Measurements from ENCODE around the gene DGKI.

The DGKI gene

GRCh38 chr7:137682596-137682995, 164.2 kb downstream of the DGKI start:
- no peak for DNase-seq

DNA sequence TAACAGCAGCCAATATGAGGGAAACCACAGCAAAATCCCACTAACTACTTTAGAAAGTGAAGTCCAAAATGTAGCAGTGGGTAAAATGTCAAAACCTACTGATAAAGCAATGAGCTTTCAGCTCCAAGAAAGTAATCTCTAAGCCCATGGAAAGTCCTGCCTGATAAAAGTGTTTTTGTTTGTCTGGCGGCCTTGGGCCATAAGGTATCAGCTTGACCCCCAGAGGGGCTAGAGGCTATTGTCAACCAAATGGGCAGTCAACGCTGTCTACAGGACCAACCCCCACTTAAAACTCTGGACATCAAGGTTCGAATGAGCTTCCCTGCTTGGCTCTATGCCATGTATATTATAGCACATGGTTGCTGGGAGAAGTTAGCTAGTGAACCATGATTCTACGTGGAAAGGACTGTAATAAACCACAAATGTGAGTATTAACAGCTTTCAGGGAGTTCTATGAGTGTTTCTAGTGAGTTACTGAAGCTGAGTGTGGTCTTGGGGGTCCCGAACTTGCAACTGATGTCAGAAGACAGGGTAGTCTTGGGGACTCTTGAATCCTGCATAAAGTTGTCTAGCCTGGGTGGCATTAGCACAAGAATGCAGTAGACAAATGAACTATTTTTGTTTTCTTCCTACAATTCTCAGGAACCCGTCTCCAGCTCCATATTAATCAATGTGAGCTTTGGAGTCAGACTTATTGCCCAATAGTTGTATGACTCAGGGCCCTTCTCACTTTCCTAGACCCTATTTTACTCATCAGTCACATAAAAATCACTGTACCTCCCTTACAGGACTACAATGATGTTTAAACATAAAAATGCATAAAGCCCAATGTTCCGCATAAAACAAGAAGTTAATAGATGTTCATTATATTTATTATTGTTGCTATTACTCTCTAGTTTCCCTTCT, 164.9 kb downstream of the DGKI start:
- no peak for DNase-seq

DNA sequence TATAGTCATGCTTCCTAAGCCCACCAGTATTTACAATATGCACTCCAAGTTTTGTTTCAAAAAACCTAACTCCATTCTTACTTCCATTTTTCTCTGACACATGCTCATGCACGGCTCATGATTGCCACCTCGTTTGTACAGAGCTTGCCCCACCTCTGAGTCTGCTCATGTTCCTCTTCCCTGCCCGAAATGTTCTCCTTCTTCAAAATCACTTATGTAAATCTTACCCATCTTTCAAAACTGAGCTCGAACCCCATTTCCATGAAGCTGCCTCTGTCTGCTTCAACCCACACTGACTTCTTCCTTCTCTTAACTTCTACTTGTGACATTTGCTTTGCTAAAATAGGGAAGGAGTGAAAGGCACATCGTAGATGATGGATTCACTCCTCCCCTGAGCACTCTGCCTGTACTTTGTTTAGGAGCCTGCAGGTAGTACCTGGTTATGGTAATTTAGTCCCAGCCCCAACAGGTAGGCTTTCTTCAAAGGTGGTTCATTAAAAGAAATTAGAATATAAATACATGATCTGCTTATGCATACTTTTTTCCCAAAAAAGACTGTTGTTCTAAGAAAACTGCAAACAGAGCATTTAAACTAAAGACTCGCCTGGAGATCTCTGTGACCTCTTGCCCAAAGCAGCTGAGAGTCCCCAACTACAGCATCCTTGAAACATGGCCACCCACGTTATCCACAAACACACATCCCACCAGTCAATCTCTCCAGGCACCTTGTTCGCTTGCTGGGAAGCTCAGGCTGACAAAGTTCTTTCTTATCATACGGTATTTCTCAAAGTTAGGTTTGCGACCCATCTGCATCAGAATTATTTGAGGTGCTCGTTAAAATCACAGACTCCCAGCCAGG, 172.0 kb downstream of the DGKI start:
- no peak for DNase-seq

DNA sequence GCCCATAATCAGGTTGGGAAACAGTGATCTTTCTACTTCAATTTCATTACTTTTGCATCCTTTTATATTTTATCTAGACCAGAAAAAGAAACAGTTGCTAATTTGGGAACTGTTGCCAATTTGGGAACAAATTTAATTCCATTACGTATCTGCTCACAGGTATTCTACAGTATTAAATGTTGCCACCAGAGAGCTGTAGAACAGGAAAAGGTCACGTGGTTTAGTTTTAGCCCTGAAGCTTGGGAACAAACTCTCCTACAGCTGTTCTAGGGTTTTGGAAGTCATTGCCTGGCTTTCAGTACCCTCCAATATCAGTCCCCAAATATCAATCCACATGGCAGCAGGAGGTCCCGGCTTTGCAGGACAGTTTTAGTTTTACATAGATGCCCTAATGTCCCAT, 172.7 kb downstream of the DGKI start:
- no peak for DNase-seq

DNA sequence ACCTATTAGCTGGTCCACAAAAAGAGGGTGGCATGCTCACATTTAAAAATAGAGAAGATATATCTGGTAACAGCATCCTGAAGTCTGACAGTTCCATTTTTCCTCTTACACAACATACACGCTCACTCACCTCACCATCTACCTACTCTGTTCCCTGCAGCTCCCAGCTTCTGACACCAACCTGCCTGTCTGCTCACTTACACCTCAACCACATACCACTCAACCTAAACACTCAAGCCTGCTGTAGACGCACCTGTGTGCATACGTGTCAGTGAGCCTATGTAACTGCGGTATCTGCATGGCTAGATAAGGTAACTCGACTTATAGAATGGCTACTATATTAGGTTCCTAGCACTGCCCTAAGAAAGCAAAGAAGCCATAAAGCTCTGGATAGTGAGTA, 174.9 kb downstream of the DGKI start:
- no peak for DNase-seq

DNA sequence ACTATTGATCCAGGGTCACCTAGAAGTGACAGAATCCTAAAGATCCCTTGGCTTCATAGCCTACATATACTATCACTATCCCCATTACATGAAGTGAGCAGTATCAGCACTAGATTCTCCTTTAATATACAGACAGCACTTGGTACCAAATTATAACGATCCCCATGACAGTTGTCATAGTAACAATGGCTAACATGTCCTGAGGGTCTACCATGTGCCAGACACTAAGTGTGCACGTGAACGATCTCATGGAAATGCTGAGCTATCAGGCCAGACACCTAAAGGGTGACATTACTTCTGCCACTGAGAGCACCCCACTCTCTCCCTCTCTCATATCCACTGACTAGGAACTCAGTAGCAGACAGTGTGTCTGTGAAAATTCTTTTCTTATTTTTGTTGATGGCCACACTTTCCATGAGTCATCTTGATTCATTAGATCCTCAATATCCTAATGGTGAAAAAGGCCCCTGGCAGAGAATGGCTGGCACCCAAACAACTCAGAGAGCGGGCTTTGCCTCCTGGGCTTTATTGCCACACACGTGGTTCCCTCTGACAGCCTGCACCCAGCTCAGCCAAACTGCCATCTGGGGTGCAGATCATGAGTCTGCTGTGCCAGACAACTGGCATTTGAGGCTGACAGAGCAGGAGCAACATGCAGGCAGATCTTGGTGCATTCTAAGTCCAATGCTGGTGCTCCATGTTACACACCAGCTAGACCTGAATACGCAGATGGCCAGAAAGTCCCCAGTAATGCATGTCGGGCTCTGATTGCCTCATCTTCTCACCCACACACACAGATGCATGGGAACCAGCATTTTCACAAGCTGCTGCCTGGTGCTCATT, 176.3 kb downstream of the DGKI start:
- no peak for DNase-seq

DNA sequence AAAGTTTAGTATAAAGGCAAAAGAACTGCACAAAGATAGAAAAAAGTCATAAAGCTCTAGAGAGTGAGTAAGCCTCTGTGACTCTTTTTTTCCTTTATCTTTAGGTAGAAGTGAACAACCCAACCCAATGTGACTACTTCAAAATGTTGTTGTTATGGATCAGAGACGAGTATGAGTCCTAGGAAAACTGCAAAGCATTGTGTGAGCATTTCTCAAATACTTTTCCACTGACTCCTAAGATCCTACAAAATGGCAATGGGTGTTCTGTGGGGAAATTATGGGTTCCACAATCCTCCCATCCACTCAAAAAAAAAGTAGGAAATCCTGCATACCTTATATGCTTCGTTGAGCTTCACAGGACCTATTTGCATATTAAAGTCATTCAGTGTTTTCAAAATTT, 177.1 kb downstream of the DGKI start:
- no peak for DNase-seq

- DNase-seq = no peak
Measured at GRCh38 chr7:137668404-137668803, 178.4 kb downstream of the DGKI start.

GRCh38 chr7:137667633-137668387, 179.0 kb downstream of the DGKI start:
- DNase-seq = no peak

DNA sequence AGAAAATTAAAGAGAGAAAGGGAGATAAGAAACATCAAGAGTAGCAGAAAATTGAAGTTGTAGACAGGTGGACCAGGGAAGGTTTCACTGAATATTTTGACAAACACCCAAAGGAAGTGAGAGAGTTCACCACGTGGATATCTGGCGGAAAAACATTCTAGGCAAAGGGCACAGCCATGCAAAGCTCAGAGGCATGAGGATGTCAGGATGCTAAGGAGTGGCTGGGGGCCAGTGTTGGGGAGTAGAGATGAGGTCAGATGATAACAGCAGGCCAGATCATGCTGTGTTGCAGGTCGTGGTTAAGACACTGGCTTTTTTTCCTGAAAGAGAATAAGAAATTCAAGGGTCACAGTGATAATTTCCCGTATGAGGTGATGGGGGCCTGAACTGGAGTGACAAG, 181.9 kb downstream of the DGKI start:
- no peak for DNase-seq

GRCh38 chr7:137661634-137662033, 185.1 kb downstream of the DGKI start:
- DNase-seq = no peak

DNA sequence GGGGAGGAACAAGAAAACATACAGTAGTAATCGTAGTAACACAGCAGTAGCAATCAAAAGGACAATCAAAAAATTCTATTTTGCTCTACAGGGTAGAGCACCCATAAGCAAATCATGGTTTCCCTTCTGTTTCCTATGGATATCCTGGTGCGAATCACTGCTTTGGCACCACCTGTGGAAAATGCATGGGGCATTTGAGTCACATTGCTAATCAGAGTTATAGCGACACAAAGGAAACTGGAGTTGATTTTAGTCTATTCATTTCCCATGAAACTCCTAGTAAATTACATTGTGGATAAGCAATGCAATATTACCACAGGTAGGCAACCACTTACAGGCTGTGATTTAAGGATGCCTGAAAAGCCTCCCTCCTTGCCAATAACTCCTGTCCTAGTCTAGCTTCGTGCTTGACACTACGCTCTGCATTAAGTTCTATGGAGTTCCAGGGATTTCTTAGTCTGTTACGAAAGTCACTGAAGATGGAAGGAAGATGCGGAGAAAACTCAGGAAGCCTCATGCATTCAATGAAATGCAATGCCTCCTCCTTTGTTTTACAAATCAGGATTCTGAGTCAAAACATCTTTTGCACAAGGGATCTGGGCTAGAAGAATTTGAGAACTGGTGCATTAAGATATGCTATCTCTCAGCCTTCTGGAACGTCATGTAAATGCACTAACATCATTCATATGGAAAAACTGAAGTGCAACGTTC, 188.4 kb downstream of the DGKI start:
- no peak for DNase-seq

DNA sequence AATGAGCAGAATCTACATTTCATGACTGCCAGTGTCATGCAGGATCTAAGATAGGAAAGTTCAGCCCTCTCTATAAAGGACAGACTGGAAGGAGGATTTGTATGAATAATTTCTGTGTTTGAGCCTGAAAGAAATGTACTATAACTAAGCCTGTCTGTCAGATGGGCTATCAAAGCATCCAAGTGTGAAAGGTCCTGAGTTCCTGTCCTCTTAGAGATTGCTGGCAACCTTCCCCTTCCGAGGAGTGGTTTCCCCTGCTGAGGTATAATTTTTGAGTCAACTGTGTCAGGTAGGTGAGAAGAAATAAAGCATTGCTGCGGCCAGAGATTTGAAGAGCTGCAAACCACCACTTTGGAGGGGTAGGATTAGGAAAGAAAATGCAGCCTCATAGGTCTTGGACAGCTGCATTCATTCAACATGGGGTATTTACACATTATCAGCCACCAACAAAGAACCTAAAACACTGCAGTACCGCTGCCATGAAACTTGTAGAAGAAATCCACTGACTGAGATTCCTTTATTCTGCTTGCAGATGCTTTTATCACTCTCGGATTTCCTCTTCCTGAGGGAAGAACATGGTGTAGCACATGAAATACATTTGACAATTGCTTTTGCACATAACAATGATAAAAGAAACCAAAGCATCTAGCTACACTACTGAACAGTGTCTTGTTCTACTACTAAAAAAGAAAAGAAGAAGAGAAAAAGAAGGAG, 189.1 kb downstream of the DGKI start:
- DNase-seq = no peak

- no peak for DNase-seq
Measured at GRCh38 chr7:137656850-137657232, 189.9 kb downstream of the DGKI start.

DNA sequence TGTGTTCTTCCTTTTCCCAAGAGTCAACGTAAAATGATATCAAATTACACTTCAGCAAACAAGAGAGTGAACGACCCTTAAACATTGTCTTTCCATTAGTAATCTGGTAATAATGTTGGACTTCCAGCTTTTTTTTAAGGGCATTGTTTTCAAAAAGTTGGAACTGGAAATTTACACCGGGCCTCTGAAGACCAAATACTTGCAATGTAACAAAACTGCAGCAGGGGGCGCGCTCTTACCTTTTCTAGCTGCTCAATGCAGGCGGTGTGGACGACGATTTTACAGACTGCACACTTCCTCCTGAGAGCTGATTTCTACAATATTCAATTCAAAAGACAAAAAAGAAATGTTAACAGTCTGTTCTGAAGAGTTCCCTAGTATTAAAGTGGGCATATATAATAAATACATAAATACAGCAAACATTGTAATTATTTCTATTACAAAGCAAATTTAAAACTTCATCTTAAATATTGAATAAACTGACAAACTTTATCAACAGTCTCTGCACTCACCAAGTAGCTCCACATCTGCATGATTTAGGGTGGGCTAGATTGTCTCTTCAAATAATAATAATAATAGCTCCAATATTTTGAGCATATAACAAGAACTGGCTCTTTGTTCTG, 190.4 kb downstream of the DGKI start:
- DNase-seq = peak; percentile 85

- peak; percentile 20 for DNase-seq
Measured at GRCh38 chr7:137655804-137656203, 191.0 kb downstream of the DGKI start.

DNA sequence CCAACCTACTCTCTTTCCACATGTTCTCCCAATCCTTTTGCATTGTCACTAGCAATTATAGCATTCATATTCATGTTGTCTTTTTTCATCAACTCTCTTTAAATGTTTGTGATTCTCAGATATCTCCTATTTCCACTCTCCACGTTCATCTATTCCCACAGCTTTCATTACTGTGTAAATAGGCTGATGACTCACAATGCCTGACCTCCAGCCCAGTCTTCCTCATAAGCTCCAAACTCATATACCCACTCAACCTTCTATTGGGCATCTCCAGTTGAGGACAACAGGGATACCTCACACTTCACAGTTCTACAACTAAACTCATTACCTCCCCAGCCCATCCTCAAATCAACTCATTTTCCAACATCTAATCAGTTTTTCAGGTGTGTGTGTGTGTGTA, 194.1 kb downstream of the DGKI start:
- DNase-seq = no peak

DNA sequence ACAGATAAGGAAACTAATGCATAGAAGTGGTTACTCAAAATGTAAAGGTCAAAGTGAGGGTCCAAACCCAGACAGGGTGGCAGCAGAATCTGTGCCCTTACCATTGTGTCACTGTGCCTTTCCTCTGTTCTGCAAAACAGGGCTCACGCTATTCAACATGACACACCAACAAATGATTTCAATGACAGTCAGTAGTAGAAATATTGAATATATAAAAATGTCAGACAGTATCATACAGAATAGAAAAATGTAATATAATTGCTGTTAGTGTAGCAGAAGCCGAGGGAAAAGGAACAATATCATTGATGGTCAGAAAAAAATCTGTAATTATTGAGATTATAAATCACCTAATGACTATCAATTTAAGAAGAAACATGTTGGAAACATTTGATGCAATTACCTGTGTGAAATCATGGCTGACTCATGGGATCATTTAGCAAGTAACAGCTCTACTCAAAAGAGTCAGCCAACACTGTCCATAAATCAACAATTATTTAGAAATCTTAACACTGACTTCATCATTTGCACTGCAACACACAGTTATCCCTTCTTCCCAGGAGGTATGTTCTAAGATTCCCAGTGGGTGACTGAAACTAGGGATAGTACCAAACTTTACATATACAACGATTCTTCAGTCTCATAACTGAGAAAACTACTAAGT, 198.7 kb downstream of the DGKI start:
- DNase-seq = no peak

DNA sequence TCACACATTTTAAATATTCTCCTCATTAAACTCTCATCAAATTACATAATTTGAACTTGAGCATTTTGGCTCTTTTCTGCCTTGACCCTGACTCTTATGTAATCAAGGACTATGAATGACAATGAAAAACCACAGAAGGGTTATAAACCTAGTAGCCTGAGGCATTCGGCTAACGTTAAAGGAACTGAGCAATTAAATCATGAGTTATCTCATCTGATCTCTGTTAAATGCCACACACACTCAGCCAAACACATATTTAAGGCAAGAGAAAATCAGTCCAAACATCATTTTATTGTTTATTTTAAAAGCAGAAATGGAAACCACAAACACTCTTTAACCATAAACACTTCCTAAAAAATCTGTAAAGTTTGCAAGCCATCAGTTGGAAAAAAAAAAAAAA, 204.3 kb downstream of the DGKI start:
- DNase-seq = no peak

DNA sequence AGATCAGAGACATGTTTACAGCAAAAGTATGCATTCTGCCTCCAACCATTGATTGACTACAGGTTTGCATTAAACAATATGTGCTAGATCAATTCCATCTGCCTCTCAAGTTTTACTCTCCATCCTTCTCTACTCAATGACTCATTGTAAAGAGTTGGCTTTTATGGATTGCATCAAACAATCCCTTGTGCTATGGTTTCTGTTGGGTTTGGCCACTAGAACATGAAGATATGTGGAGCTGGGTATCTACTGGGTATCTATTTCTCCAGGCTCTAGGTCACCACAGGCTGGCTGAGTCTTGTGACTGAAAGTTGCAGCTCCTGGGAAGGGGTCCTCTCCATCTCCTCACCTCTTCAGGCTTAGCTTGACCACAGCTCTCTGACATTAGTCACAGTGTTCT, 204.7 kb downstream of the DGKI start:
- DNase-seq = no peak
